Measurements from ENCODE around the gene BZW2. TPM values are rescaled to one million over a fixed set of nuclear protein-coding genes. Genes with fewer than 3 reads are reported as not detected.
"Not testable (repeated sequence)": the region's sequence is repeated elsewhere in the genome, so short reads cannot be mapped to it uniquely, and the experiment has no call there.

BZW2 gene
- total RNA-seq, 6 experiments from 2014 or later: 9.6 to 25.3 (median 12.1) TPM

DNA sequence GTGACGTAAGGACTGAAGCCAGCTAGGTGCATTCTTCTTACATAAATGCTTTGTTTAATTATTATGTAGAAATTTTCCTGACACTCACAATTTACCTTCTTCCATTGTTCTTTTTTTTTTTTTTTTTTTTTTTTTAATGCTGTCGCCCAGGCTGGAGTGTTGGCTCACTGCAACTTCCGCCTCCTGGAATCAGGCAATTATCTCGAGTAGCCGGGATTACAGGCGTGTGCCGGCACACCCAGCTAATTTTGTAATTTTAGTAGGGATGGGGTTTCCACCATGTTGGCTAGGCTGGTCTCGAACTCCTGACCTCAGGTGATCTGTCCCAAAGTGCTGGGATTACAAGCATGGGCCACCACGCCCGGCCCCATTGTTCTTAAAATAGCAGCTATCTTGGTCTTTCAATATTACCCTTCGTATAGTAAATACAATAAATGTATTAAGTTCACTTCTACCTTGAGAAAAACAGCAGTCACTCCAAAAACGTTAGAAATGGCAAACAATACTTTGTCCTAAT, 32.1 kb downstream of the BZW2 start:
- intact Hi-C loops (cut with DNase I): no loop called here
- 74% methylated on average over 5 of the region's 12 CpGs for WGBS (ENCODE audit: insufficient coverage, low coverage, low lambda C conversion rate, missing lambda C conversion rate)
- H3K9me3 ChIP-seq: no peaks in the 10 kb centered on the region
- ATAC-seq (no peak), DNase-seq (no peak)
- peaks cover 0 to 21% (median under 1%) of the 10 kb centered on the region in 4 donors for H3K36me3 ChIP-seq
- H3K27me3 ChIP-seq: no peaks in the 10 kb centered on the region
- no peaks in the 10 kb centered on the region for H3K4me1 ChIP-seq
- TF ChIP-seq POLR2A (IDR thresholded peaks at IDR 0.05) (no peak), CTCF (IDR thresholded peaks at IDR 0.05) (no peak)
- no peak overlapping the region for H3K4me3 ChIP-seq
- no peak overlapping the region for H3K27ac ChIP-seq

DNA sequence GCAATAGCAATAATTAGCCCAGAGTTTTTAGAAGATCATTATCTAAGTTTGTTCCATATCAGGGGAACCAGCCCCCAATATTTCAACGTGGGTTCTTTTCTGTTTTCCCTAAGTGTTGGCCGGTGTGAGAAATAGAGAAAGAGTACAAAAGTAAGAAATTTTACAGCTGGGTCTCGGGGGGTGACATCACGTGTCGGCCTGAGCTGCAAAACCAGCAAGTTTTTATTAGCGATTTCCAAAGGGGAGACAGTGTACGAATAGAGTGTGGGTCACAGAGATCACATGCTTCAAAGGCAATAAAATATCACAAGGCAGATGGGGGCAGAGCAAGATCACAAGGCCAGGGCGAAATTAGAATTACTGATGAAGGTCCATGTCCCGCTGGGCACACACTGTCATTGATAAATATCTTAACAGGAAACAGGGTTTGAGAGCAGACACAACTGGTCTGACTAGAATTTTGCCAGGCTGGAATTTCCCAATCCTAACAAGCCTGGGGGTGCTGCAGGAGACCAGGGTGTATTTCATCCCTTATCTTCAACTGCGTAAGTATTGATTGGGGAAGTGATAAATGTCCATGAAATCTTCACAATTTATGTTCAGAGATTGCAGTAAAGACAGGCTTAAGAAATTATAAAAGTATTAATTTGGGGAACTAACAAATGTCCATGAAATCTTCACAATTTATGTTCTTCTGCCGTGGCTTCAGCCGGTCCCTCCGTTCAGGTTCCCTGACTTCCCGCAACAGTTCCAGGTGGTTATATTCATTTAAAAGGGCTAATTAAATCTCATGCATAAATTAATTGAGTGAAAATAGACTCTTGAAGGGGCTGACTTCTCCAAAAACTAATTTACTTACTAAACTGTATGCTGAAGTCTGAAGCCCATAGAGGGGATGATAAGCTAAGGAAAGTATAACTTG, 32.9 kb downstream of the BZW2 start:
- H3K27ac ChIP-seq; H3K9me3 ChIP-seq; H3K4me1 ChIP-seq; DNase-seq; ATAC-seq; H3K27me3 ChIP-seq; H3K4me3 ChIP-seq; intact Hi-C loops (cut with DNase I): not testable (repeated sequence)
- peaks cover 0 to 23% (median under 1%) of the 10 kb centered on the region in 4 donors for H3K36me3 ChIP-seq
- 92% methylated on average over 14 of the region's 14 CpGs for WGBS (ENCODE audit: insufficient coverage, low coverage, low lambda C conversion rate, missing lambda C conversion rate)

DNA sequence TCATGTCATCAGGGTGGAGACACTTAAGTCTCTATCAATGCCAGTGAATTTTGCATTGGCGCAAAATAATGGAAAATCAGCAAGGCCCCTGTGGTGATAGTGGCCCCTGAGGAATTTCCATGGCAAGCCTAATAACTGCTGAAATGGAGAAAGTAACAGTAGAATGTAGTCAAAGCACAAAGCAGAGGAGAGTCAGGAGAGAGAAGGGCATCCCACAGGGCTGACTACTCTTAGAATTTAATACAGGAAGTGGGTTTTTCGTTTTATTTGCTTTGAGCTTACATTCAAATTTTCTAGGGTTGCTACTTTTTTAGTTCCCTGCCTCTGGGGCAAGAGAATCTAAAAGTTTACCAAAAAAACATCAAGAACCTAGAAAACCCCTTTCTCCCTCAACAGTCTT, 39.0 kb downstream of the BZW2 start:
- H3K4me1 ChIP-seq: no peaks in the 10 kb centered on the region
- H3K9me3 ChIP-seq: no peaks in the 10 kb centered on the region
- no peak for ATAC-seq
- DNase-seq: no peak
- intact Hi-C loops (cut with DNase I): no loop called here
- no peak overlapping the region for H3K4me3 ChIP-seq
- TF ChIP-seq POLR2A (IDR thresholded peaks at IDR 0.05) (no peak), CTCF (IDR thresholded peaks at IDR 0.05) (no peak)
- peaks cover 0 to 25% (median 0%) of the 10 kb centered on the region in 4 donors for H3K36me3 ChIP-seq
- WGBS (ENCODE audit: insufficient coverage, low coverage, low lambda C conversion rate, missing lambda C conversion rate): 67% methylated on average over 2 of the region's 2 CpGs
- no peak overlapping the region for H3K27ac ChIP-seq
- H3K27me3 ChIP-seq: no peaks in the 10 kb centered on the region

DNA sequence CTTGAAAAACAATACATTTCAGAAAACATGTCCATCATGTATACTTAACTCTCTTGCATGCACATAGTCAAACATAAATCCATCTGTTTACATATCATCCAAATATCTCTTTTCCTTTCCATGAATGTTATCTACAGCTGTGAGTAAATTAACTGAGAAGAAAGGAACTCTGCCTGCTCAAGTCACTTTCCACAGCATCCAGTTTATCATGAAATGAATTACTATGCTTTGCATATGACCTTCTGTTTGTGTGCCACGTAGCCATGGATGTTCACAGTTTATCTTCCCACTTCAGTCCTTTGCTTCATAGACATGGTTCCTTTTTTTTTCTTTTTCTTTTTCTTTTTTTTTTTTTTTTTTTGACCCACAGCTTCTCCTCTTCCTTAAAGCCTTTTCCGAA, 39.6 kb downstream of the BZW2 start:
- H3K4me3 ChIP-seq: no peak overlapping the region
- intact Hi-C loops (cut with DNase I): no loop called here
- 97% methylated on average over 2 of the region's 2 CpGs for WGBS (ENCODE audit: insufficient coverage, low coverage, low lambda C conversion rate, missing lambda C conversion rate)
- no peaks in the 10 kb centered on the region for H3K9me3 ChIP-seq
- H3K27ac ChIP-seq: no peak overlapping the region
- peaks cover 0 to 30% (median 2%) of the 10 kb centered on the region in 4 donors for H3K36me3 ChIP-seq
- H3K27me3 ChIP-seq: no peaks in the 10 kb centered on the region
- DNase-seq (no peak), ATAC-seq (no peak)
- no peaks in the 10 kb centered on the region for H3K4me1 ChIP-seq
- TF ChIP-seq POLR2A (IDR thresholded peaks at IDR 0.05): no peak
- no peak for TF ChIP-seq CTCF (IDR thresholded peaks at IDR 0.05)

GRCh38 chr7:16688249-16688648, 42.3 kb downstream of the BZW2 start:
- DNase-seq: no peak
- 100% methylated on average over 2 of the region's 2 CpGs for WGBS (ENCODE audit: insufficient coverage, low coverage, low lambda C conversion rate, missing lambda C conversion rate)
- TF ChIP-seq CTCF (IDR thresholded peaks at IDR 0.05) (no peak), POLR2A (IDR thresholded peaks at IDR 0.05) (no peak)
- H3K27ac ChIP-seq: no peak overlapping the region
- H3K27me3 ChIP-seq: no peaks in the 10 kb centered on the region
- peaks cover 0 to 12% (median 2%) of the 10 kb centered on the region in 4 donors for H3K36me3 ChIP-seq
- H3K9me3 ChIP-seq: no peaks in the 10 kb centered on the region
- no peaks in the 10 kb centered on the region for H3K4me1 ChIP-seq
- ATAC-seq: peak in 1 of 4 donors; percentile 18
- no peak overlapping the region for H3K4me3 ChIP-seq
- intact Hi-C loops (cut with DNase I): no loop called here

Data from right lobe of liver (tissue), 6 donors.